ENCODE measurements around the gene EPN1.

The EPN1 gene

GRCh38 chr19:55691561-55692481 lies 16.8 kb downstream of the EPN1 start:
- H3K4me3 ChIP-seq (replicated peaks in 1 of 2; ENCODE audit: low read depth in 2 of 2, low read length in 2 of 2): no peak overlapping the region
- DNase-seq (ENCODE audit: low read depth in 2 of 2): no peak
- no peak for TF ChIP-seq CTCF (IDR thresholded peaks at IDR 0.05; ENCODE audit: low read depth, low read length)

GRCh38 chr19:55692681-55693081 lies 17.7 kb downstream of the EPN1 start:
- no peak overlapping the region for H3K4me3 ChIP-seq (replicated peaks in 1 of 2; ENCODE audit: low read depth in 2 of 2, low read length in 2 of 2)
- no peak for TF ChIP-seq CTCF (IDR thresholded peaks at IDR 0.05; ENCODE audit: low read depth, low read length)

GRCh38 chr19:55693336-55693974 lies 18.4 kb downstream of the EPN1 start:
- H3K4me3 ChIP-seq (replicated peaks in 1 of 2; ENCODE audit: low read depth in 2 of 2, low read length in 2 of 2): no peak overlapping the region
- no peak for TF ChIP-seq CTCF (IDR thresholded peaks at IDR 0.05; ENCODE audit: low read depth, low read length)
- DNase-seq (ENCODE audit: low read depth in 2 of 2): no peak

More at GRCh38 chr19:55692681-55693081, 17.7 kb downstream of the EPN1 start:
- no peak for DNase-seq (ENCODE audit: low read depth in 2 of 2)

GRCh38 chr19:55694241-55694655 lies 19.2 kb downstream of the EPN1 start:
- no peak for DNase-seq (ENCODE audit: low read depth in 2 of 2)
- H3K4me3 ChIP-seq (replicated peaks in 1 of 2; ENCODE audit: low read depth in 2 of 2, low read length in 2 of 2): no peak overlapping the region
- TF ChIP-seq CTCF (IDR thresholded peaks at IDR 0.05; ENCODE audit: low read depth, low read length): no peak

DNA sequence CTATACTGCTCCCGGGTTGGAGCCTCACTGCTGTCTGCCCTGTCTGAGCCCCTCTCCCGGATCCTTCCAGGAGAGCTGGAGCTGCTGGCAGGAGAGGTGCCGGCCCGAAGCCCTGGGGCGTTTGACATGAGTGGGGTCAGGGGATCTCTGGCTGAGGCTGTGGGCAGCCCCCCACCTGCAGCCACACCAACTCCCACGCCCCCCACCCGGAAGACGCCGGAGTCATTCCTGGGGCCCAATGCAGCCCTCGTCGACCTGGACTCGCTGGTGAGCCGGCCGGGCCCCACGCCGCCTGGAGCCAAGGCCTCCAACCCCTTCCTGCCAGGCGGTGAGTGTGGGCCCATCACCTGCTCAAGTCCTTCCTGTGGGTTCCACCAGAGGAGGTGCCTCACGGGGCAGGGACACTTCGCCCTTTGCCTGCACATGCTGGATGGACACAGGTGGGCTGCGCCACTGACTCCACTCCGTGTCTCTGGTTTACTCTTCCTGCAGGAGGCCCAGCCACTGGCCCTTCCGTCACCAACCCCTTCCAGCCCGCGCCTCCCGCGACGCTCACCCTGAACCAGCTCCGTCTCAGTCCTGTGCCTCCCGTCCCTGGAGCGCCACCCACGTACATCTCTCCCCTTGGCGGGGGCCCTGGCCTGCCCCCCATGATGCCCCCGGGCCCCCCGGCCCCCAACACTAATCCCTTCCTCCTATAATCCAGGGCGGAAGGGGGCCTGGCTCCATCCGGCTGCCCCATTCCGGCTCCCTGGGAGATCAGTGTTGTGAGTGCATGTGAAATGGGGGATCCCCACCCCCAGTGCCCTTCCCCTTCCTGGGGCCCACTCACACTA lies 19.8 kb downstream of the EPN1 start:
- no peak for TF ChIP-seq CTCF (IDR thresholded peaks at IDR 0.05; ENCODE audit: low read depth, low read length)
- no peak for DNase-seq (ENCODE audit: low read depth in 2 of 2)
- H3K4me3 ChIP-seq (replicated peaks in 1 of 2; ENCODE audit: low read depth in 2 of 2, low read length in 2 of 2): no peak overlapping the region

DNA sequence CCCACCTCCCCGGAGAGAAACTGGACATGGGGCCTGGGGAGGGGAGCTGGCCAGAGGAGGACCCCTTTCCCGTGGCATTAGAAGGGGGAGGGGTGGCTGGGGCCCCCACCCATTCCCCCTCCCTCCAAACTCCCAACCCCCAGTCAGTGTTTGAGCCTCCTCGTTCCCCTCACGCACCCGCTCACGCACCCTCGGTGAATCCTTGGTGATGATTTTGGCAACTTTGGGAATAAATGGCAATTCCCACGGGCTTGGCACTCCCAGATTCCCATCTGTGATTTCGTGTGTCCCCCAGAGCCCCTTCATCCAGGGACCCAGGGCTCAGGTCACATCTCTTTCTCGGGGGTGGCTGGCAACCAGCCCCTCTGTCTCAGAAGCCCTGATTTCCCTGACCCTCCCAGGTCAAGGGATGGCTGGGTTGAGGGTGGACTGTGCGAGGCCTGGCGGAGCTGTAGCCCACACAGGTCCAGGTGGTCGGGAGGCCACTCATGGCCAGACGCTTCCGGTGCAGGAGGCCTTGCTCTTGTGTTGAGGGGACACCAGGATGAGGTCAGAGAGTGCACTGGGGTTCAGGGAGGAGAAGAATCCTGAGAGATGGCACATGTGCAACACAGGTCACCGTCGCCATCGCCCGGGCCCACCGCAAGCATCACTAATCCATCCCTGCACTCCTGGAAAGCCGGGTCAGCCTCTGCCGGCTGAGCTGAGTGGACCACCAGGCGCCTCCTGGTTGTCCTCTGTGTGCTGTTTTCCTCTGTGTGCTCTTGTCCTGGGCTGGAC lies 20.7 kb downstream of the EPN1 start:
- no peak for TF ChIP-seq CTCF (IDR thresholded peaks at IDR 0.05; ENCODE audit: low read depth, low read length)
- H3K4me3 ChIP-seq (replicated peaks in 1 of 2; ENCODE audit: low read depth in 2 of 2, low read length in 2 of 2): no peak overlapping the region
- DNase-seq (ENCODE audit: low read depth in 2 of 2): no peak
